HEK293 (cell line): Measurements from ENCODE around the gene TRPV2.

Source experiments
- KLF10 ChIP-seq: fragments of 450-650 bp; IDR thresholded peaks from 2 replicates; pipeline ENCODE4 v1.5.1; 2018; ENCODE audit warnings: missing biosample characterization, mild to moderate bottlenecking, missing genetic modification characterization
- MZF1 ChIP-seq: fragments of 450-650 bp; formaldehyde crosslinking; IDR thresholded peaks from 2 replicates; pipeline ENCODE4 v1.5.1; 2017; ENCODE audit warnings: missing biosample characterization, missing genetic modification characterization, borderline replicate concordance
- ZBTB17 ChIP-seq: fragments of 450-650 bp; formaldehyde crosslinking; IDR thresholded peaks from 2 replicates; pipeline ENCODE4 v1.5.1; 2016; ENCODE audit warnings: missing biosample characterization, missing genetic modification characterization
- ZEB2 ChIP-seq: fragments of 450-650 bp; formaldehyde crosslinking; IDR thresholded peaks from 2 replicates; pipeline ENCODE4 v1.5.1; 2016; ENCODE audit warnings: missing biosample characterization, missing genetic modification characterization
- ZNF10 ChIP-seq: fragments of 450-650 bp; formaldehyde crosslinking; IDR thresholded peaks from 2 replicates; pipeline ENCODE4 v1.5.1; 2017; ENCODE audit warnings: missing biosample characterization, missing genetic modification characterization
- ZNF266 ChIP-seq: fragments of 450-650 bp; formaldehyde crosslinking; IDR thresholded peaks from 2 replicates; pipeline ENCODE4 v1.5.1; 2016; ENCODE audit warnings: missing biosample characterization, missing genetic modification characterization, low read depth
- ZNF341 ChIP-seq: fragments of 450-650 bp; formaldehyde crosslinking; IDR thresholded peaks from 2 replicates; pipeline ENCODE4; 2016; ENCODE audit warnings: low read depth, missing biosample characterization, missing genetic modification characterization
- ZNF529 ChIP-seq: fragments of 450-650 bp; formaldehyde crosslinking; IDR thresholded peaks from 2 replicates; pipeline ENCODE4 v1.5.1; 2017; ENCODE audit warnings: missing genetic modification characterization, missing biosample characterization; ENCODE audit not compliant: insufficient replicate concordance
- ZNF561 ChIP-seq: fragments of 450-650 bp; IDR thresholded peaks from 2 replicates; pipeline ENCODE4 v1.5.1; 2018; ENCODE audit warnings: missing biosample characterization, missing genetic modification characterization, borderline replicate concordance
- TF ChIP-seq, protein P1 (sequence below): fragments of 450-650 bp; formaldehyde crosslinking; IDR thresholded peaks from 2 replicates; pipeline ENCODE4 v1.5.1; 2016; ENCODE audit warnings: missing biosample characterization, missing genetic modification characterization
- TF ChIP-seq, protein P2 (sequence below): fragments of 450-650 bp; formaldehyde crosslinking; IDR thresholded peaks from 2 replicates; pipeline ENCODE4 v1.5.1; 2017; ENCODE audit warnings: missing biosample characterization, missing genetic modification characterization
- TF ChIP-seq, protein P3 (sequence below): fragments of 450-650 bp; formaldehyde crosslinking; IDR thresholded peaks from 2 replicates; pipeline ENCODE4 v1.5.1; 2016; ENCODE audit warnings: missing biosample characterization, missing genetic modification characterization
- TF ChIP-seq, protein P4 (sequence below): fragments of 450-650 bp; formaldehyde crosslinking; conservative IDR thresholded peaks from 2 replicates; pipeline ENCODE4 v1.5.1; 2016; ENCODE audit warnings: low read depth, missing biosample characterization, missing genetic modification characterization
- TF ChIP-seq, protein P5 (sequence below): fragments of 450-650 bp; formaldehyde crosslinking; IDR thresholded peaks from 2 replicates; pipeline ENCODE4 v1.5.1; 2016; ENCODE audit warnings: missing biosample characterization, missing genetic modification characterization, borderline replicate concordance
- TF ChIP-seq, protein P6 (sequence below): fragments of 450-650 bp; formaldehyde crosslinking; IDR thresholded peaks from 2 replicates; pipeline ENCODE4 v1.5.1; 2016; ENCODE audit warnings: missing biosample characterization, missing genetic modification characterization, borderline replicate concordance
- TF ChIP-seq, protein P7 (sequence below): fragments of 450-650 bp; IDR thresholded peaks from 2 replicates; pipeline ENCODE4 v1.5.1; 2018; ENCODE audit warnings: missing biosample characterization, missing genetic modification characterization

The TRPV2 gene

DNA sequence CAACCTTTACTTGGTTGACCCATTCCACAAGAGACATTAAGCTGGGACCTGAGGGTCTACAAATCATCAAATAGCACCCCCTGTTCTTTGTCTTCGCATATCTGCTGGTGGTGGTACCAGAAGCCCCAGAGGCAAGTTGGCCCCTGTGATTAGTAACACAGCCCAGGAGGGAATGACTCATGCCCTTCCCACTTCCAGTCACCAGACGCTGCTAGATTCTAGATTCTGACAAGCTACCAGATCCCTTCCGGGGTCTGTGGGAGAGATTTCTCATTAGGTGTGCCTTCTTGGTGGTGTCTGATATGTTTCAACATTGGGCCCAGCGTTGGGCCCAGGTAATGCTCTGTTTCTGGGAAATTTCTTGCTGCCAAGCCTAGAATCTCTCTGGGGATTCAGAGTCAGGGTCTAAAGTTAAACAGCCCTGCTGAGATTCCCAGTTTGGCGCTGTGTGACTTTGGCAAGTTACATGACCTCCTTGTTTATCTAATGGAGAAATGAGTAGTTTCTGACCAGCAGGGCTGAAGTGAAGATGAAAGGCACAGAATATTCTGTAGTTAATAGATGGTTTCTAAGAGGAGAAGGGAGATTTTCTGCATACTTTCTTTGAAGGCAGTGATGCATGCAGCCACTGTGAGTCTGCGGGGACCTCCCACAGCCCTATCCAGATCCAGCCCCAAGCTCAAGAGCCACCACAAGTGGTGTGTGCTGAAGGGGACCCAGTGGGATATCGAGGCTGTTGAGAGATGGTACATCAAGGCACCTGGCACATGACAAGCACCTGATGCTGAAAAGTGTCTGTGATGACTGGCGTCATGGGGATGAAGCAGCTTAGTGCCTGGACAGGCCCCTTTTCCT is 3.9 kb downstream of the TRPV2 start (continued):
- peak; percentile 63 for TF ChIP-seq ZNF341 (tag by site-specific recombination)
- TF ChIP-seq, protein P1, sequence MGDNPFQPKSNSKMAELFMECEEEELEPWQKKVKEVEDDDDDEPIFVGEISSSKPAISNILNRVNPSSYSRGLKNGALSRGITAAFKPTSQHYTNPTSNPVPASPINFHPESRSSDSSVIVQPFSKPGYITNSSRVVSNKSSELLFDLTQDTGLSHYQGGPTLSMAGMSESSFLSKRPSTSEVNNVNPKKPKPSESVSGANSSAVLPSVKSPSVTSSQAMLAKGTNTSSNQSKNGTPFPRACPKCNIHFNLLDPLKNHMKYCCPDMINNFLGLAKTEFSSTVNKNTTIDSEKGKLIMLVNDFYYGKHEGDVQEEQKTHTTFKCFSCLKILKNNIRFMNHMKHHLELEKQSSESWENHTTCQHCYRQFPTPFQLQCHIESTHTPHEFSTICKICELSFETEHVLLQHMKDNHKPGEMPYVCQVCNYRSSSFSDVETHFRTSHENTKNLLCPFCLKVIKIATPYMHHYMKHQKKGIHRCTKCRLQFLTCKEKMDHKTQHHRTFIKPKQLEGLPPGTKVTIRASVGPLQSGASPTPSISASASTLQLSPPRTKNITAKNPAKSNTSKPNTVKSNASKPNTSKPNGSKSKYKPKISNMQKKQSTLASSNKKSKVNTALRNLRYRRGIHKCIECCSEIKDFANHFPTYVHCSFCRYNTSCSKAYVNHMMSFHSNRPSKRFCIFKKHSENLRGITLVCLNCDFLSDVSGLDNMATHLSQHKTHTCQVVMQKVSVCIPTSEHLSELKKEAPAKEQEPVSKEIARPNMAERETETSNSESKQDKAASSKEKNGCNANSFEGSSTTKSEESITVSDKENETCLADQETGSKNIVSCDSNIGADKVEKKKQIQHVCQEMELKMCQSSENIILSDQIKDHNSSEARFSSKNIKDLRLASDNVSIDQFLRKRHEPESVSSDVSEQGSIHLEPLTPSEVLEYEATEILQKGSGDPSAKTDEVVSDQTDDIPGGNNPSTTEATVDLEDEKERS (tag by site-specific recombination): no peak
- peak; percentile 48; the same call in 1 of the 2 replicates for TF ChIP-seq ZBTB17 (tag by site-specific recombination)
- no peak for TF ChIP-seq ZNF10 (tag by site-specific recombination)
- TF ChIP-seq, protein P2, sequence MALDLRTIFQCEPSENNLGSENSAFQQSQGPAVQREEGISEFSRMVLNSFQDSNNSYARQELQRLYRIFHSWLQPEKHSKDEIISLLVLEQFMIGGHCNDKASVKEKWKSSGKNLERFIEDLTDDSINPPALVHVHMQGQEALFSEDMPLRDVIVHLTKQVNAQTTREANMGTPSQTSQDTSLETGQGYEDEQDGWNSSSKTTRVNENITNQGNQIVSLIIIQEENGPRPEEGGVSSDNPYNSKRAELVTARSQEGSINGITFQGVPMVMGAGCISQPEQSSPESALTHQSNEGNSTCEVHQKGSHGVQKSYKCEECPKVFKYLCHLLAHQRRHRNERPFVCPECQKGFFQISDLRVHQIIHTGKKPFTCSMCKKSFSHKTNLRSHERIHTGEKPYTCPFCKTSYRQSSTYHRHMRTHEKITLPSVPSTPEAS (tag by site-specific recombination): no peak
- TF ChIP-seq, protein P3, sequence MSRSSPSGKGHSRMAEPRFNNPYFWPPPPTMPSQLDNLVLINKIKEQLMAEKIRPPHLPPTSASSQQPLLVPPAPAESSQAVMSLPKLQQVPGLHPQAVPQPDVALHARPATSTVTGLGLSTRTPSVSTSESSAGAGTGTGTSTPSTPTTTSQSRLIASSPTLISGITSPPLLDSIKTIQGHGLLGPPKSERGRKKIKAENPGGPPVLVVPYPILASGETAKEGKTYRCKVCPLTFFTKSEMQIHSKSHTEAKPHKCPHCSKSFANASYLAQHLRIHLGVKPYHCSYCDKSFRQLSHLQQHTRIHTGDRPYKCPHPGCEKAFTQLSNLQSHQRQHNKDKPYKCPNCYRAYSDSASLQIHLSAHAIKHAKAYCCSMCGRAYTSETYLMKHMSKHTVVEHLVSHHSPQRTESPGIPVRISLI (tag by site-specific recombination): no peak
- TF ChIP-seq ZNF529 (tag by site-specific recombination): no peak
- TF ChIP-seq, protein P4, sequence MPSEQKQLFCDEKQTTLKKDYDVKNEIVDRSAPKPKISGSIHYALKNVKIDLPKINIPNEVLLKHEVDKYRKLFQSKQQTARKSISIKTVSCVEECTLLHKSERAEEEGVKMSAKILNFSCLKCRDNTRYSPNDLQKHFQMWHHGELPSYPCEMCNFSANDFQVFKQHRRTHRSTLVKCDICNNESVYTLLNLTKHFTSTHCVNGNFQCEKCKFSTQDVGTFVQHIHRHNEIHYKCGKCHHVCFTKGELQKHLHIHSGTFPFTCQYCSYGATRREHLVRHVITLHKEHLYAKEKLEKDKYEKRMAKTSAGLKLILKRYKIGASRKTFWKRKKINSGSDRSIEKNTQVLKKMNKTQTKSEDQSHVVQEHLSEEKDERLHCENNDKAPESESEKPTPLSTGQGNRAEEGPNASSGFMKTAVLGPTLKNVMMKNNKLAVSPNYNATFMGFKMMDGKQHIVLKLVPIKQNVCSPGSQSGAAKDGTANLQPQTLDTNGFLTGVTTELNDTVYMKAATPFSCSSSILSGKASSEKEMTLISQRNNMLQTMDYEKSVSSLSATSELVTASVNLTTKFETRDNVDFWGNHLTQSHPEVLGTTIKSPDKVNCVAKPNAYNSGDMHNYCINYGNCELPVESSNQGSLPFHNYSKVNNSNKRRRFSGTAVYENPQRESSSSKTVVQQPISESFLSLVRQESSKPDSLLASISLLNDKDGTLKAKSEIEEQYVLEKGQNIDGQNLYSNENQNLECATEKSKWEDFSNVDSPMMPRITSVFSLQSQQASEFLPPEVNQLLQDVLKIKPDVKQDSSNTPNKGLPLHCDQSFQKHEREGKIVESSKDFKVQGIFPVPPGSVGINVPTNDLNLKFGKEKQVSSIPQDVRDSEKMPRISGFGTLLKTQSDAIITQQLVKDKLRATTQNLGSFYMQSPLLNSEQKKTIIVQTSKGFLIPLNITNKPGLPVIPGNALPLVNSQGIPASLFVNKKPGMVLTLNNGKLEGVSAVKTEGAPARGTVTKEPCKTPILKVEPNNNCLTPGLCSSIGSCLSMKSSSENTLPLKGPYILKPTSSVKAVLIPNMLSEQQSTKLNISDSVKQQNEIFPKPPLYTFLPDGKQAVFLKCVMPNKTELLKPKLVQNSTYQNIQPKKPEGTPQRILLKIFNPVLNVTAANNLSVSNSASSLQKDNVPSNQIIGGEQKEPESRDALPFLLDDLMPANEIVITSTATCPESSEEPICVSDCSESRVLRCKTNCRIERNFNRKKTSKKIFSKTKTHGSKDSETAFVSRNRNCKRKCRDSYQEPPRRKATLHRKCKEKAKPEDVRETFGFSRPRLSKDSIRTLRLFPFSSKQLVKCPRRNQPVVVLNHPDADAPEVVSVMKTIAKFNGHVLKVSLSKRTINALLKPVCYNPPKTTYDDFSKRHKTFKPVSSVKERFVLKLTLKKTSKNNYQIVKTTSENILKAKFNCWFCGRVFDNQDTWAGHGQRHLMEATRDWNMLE (tag by site-specific recombination): 0 out of 2 replicates have a peak, but pooled peaks have one; percentile 40
- TF ChIP-seq MZF1 (tag by site-specific recombination): no peak
- no peak for TF ChIP-seq ZNF266 (tag by site-specific recombination)
- TF ChIP-seq, protein P5, sequence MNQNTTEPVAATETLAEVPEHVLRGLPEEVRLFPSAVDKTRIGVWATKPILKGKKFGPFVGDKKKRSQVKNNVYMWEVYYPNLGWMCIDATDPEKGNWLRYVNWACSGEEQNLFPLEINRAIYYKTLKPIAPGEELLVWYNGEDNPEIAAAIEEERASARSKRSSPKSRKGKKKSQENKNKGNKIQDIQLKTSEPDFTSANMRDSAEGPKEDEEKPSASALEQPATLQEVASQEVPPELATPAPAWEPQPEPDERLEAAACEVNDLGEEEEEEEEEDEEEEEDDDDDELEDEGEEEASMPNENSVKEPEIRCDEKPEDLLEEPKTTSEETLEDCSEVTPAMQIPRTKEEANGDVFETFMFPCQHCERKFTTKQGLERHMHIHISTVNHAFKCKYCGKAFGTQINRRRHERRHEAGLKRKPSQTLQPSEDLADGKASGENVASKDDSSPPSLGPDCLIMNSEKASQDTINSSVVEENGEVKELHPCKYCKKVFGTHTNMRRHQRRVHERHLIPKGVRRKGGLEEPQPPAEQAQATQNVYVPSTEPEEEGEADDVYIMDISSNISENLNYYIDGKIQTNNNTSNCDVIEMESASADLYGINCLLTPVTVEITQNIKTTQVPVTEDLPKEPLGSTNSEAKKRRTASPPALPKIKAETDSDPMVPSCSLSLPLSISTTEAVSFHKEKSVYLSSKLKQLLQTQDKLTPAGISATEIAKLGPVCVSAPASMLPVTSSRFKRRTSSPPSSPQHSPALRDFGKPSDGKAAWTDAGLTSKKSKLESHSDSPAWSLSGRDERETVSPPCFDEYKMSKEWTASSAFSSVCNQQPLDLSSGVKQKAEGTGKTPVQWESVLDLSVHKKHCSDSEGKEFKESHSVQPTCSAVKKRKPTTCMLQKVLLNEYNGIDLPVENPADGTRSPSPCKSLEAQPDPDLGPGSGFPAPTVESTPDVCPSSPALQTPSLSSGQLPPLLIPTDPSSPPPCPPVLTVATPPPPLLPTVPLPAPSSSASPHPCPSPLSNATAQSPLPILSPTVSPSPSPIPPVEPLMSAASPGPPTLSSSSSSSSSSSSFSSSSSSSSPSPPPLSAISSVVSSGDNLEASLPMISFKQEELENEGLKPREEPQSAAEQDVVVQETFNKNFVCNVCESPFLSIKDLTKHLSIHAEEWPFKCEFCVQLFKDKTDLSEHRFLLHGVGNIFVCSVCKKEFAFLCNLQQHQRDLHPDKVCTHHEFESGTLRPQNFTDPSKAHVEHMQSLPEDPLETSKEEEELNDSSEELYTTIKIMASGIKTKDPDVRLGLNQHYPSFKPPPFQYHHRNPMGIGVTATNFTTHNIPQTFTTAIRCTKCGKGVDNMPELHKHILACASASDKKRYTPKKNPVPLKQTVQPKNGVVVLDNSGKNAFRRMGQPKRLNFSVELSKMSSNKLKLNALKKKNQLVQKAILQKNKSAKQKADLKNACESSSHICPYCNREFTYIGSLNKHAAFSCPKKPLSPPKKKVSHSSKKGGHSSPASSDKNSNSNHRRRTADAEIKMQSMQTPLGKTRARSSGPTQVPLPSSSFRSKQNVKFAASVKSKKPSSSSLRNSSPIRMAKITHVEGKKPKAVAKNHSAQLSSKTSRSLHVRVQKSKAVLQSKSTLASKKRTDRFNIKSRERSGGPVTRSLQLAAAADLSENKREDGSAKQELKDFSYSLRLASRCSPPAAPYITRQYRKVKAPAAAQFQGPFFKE: no peak
- TF ChIP-seq ZNF561 (tag by site-specific recombination): no peak
- TF ChIP-seq ZEB2 (tag by site-specific recombination): peak; percentile 49; the same call in 1 of the 2 replicates
- TF ChIP-seq, protein P6, sequence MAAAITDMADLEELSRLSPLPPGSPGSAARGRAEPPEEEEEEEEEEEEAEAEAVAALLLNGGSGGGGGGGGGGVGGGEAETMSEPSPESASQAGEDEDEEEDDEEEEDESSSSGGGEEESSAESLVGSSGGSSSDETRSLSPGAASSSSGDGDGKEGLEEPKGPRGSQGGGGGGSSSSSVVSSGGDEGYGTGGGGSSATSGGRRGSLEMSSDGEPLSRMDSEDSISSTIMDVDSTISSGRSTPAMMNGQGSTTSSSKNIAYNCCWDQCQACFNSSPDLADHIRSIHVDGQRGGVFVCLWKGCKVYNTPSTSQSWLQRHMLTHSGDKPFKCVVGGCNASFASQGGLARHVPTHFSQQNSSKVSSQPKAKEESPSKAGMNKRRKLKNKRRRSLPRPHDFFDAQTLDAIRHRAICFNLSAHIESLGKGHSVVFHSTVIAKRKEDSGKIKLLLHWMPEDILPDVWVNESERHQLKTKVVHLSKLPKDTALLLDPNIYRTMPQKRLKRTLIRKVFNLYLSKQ (tag by site-specific recombination): no peak
- TF ChIP-seq, protein P7, sequence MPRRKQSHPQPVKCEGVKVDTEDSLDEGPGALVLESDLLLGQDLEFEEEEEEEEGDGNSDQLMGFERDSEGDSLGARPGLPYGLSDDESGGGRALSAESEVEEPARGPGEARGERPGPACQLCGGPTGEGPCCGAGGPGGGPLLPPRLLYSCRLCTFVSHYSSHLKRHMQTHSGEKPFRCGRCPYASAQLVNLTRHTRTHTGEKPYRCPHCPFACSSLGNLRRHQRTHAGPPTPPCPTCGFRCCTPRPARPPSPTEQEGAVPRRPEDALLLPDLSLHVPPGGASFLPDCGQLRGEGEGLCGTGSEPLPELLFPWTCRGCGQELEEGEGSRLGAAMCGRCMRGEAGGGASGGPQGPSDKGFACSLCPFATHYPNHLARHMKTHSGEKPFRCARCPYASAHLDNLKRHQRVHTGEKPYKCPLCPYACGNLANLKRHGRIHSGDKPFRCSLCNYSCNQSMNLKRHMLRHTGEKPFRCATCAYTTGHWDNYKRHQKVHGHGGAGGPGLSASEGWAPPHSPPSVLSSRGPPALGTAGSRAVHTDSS (tag by site-specific recombination): no peak
- TF ChIP-seq KLF10 (tag by site-specific recombination): no peak
